Left ventricle myocardium superior (tissue), 1 donor: ENCODE data around the gene CENPO. TPM values are rescaled to one million over a fixed set of nuclear protein-coding genes. Genes with fewer than 3 reads are reported as not detected.

ENCODE experiments used
- total RNA-seq: library from RNA; stranded (reverse); fragmentation: NEBNext Ultra II Directional; extraction: Animal tissue kit (Norgen Biotek cat#: 25700); gene quantifications from one replicate; pipeline ENCODE4 v1.2.1, GENCODE V29; 2021
- donor health status: DM: no; HTN: yes; CAD: no; lungs with severe emphysema.

Gene CENPO
- total RNA-seq, 1 donor from 2014 or later = 2.2 TPM

Other genes with a start within 250 kb of the CENPO start
- gene PTRHD1, start within 50 bp of the CENPO start, total RNA-seq = 28.2 TPM
- gene ADCY3, start 126.8 kb downstream of the CENPO start, total RNA-seq = 14.6 TPM
- gene DNAJC27, start 178.5 kb downstream of the CENPO start, total RNA-seq = 8.6 TPM
- 4.2 TPM for gene EFR3B, start 248.7 kb downstream of the CENPO start, total RNA-seq